Measurements from ENCODE around the gene CDCA5. TPM values are rescaled to one million over a fixed set of nuclear protein-coding genes. Genes with fewer than 3 reads are reported as not detected.

The CDCA5 gene
- total and polyA plus RNA-seq, 12 donors = 0.35 to 10.0 (median 1.4) TPM

- Histone ChIP-seq H3K27me3 (no peaks in the 10 kb centered on the region), H3K4me3 (no peak overlapping the region), H3K36me3 (replicated peaks in 1 of 2) (peaks cover 0 to 66% of the 10 kb centered on the region in 2 donors), H3K27ac (no peak overlapping the region), H3K4me1 (replicated peaks in 1 of 2) (peaks cover 16 to 30% of the 10 kb centered on the region in 2 donors), H3K9me3 (replicated peaks in 1 of 3) (no peaks in the 10 kb centered on the region)
- intact Hi-C loops (cut with DNase I) = no loop called here
- 83 to 87% (median 86%) methylated on average over 9 to 12 of the region's 12 CpGs for WGBS, 4 donors
- no peak for TF ChIP-seq CTCF (IDR thresholded peaks at IDR 0.05)
- TF ChIP-seq POLR2A (IDR thresholded peaks at IDR 0.05) = no peak
- DNase-seq = peak in 4 of 7 donors; percentile 4 to 51 (median 13)
Observed at GRCh38 chr11:65125197-65126056, 41.6 kb upstream of the CDCA5 start.

GRCh38 chr11:65124480-65125196 lies 40.8 kb upstream of the CDCA5 start:
- 87 to 93% (median 92%) methylated on average over 4 to 5 of the region's 5 CpGs for WGBS, 4 donors
- no peaks in the 10 kb centered on the region for H3K9me3 ChIP-seq (replicated peaks in 1 of 3)
- H3K27ac ChIP-seq = peak overlapping the region in 2 of 5 donors; percentile 6 to 94
- peaks cover 16 to 30% of the 10 kb centered on the region in 2 donors for H3K4me1 ChIP-seq (replicated peaks in 1 of 2)
- DNase-seq = peak in 5 of 7 donors; percentile 8 to 51 (median 13)
- H3K4me3 ChIP-seq = no peak overlapping the region
- intact Hi-C loops (cut with DNase I) = no loop called here
- TF ChIP-seq POLR2A (IDR thresholded peaks at IDR 0.05) (no peak), CTCF (IDR thresholded peaks at IDR 0.05) (no peak)
- H3K36me3 ChIP-seq (replicated peaks in 1 of 2) = peaks cover 0 to 66% of the 10 kb centered on the region in 2 donors
- H3K27me3 ChIP-seq = no peaks in the 10 kb centered on the region

- H3K27ac ChIP-seq = peak within 1 kb of the TSS; percentile 69 to 97 (median 94)
- peaks cover 0 to 51% of the 10 kb centered on the region in 2 donors for H3K36me3 ChIP-seq (replicated peaks in 1 of 2)
- no peaks in the 10 kb centered on the region for H3K9me3 ChIP-seq (replicated peaks in 1 of 3)
- peaks cover 16 to 19% of the 10 kb centered on the region in 2 donors for H3K4me1 ChIP-seq (replicated peaks in 1 of 2)
- H3K27me3 ChIP-seq = no peaks in the 10 kb centered on the region
- WGBS, 4 donors = 0 to 1% (median 1%) methylated on average over 30 to 64 of the region's 64 CpGs
- H3K4me3 ChIP-seq = peak within 1 kb of the TSS; percentile 19 to 97 (median 89)
- TF ChIP-seq POLR2A (IDR thresholded peaks at IDR 0.05) (peak; percentile 95 to 100), CTCF (IDR thresholded peaks at IDR 0.05) (no peak)
- intact Hi-C loops (cut with DNase I) = no loop called here
- DNase-seq = peak; percentile 98 to 99 (median 99)
Observed at GRCh38 chr11:65121865-65122696, 38.2 kb upstream of the CDCA5 start, which contains the start of the genes FAU and MRPL49. TSS of gene FAU (minus strand) at chr11:65122134. CDS start at chr11:65121813, 321 bp downstream. TSS of gene MRPL49 (plus strand) at chr11:65122321. CDS start at chr11:65122347, 26 bp downstream.
